Spleen (tissue), 7 donors: ENCODE results near the gene POLR1H.

ENCODE experiments used
- CTCF ChIP-seq, 11 experiments: fragments of 200-600 bp in 7 of 11; fragments of 450-650 bp in 4 of 11; sonication (generic) in 4 of 11; IDR thresholded peaks in 8 of 11; conservative IDR thresholded peaks in 3 of 11; 1 replicate in 7 of 11; 2 replicates in 4 of 11; pipeline versions ENCODE4 v1.4.0 to v1.8.0; 2016 to 2021; ENCODE audit warnings: antibody characterized with exemption in 11 of 11, inconsistent platforms in 4 of 11, mild to moderate bottlenecking in 1 of 11
- POLR2AphosphoS5 ChIP-seq, 3 donors: sonication (generic); formaldehyde crosslinking; IDR thresholded peaks; one replicate each; pipeline ENCODE4 v1.5.1; 2017; ENCODE audit warnings: antibody characterized with exemption in 3 of 3
- donor health status: DM: no; HTN: no; CAD: no; lungs with moderate emphysema.
- donor health status: DM: no; HTN: no; CAD: no.
- donor health status: DM: no; HTN: no; CAD: no.

DNA sequence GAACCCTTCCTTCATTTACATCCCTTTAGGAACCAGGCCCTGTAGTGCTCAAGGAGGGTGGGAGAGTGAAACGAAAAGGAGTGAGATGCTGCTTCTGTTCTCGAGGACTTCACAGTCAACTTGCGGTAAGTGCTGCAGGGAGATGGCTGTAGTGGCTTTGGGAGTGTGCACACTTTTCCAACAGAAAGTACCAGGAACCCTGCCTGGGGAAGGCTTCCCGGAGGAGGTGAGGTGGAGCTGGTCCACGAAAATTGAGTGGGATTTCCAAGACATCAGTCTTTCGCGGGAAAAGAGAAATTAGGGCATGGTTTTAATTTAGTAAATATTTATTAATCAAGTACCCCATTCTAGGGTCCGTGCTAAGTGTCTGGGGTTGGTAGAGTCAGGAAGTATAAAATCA, 39.1 kb downstream of the POLR1H start:
- TF ChIP-seq CTCF (IDR thresholded peaks at IDR 0.05 in 8 of 11, conservative IDR thresholded peaks at IDR 0.05 in 3 of 11): no peak
- no peak for TF ChIP-seq POLR2AphosphoS5 (IDR thresholded peaks at IDR 0.05)
